GM12875 (cell line): ENCODE results near the gene NR1H2.

Experiments used
- H3K4me3 ChIP-seq: one replicate; pipeline ENCODE4 v1.5.1; 2011; ENCODE audit warnings: low read depth, low read length, control low read depth
- CTCF ChIP-seq: IDR thresholded peaks from 2 replicates; pipeline ENCODE4 v1.5.1; 2011; ENCODE audit warnings: low read depth, mild to moderate bottlenecking, control low read depth, inconsistent platforms, low read length, moderate library complexity, borderline replicate concordance; ENCODE audit not compliant: insufficient read depth

NR1H2 gene

GRCh38 chr19:50362030-50362412 lies 14.2 kb upstream of the NR1H2 start:
- no peak for TF ChIP-seq CTCF
- no peak overlapping the region for H3K4me3 ChIP-seq

GRCh38 chr19:50362656-50363424 lies 13.4 kb upstream of the NR1H2 start:
- TF ChIP-seq CTCF, result no peak
- H3K4me3 ChIP-seq, result no peak overlapping the region

GRCh38 chr19:50365434-50366306 lies 10.6 kb upstream of the NR1H2 start, which contains the start of gene NAPSA:
TSS of gene NAPSA (minus strand) at chr19:50365639. CDS start at chr19:50365621, 18 bp downstream.
- TF ChIP-seq CTCF, result no peak
- H3K4me3 ChIP-seq, result no peak within 1 kb of the TSS

GRCh38 chr19:50368649-50369570 lies 7.3 kb upstream of the NR1H2 start:
- TF ChIP-seq CTCF, result peak; percentile 77
- peak overlapping the region; percentile 55 for H3K4me3 ChIP-seq

- H3K4me3 ChIP-seq, result no peak overlapping the region
- no peak for TF ChIP-seq CTCF
Observed at GRCh38 chr19:50371914-50372475, 4.3 kb upstream of the NR1H2 start.

- peak overlapping the region; percentile 16 for H3K4me3 ChIP-seq
Observed at GRCh38 chr19:50377051-50377461, 799 bp downstream of the NR1H2 start.

More at GRCh38 chr19:50377051-50377461, 799 bp downstream of the NR1H2 start:
- no peak for TF ChIP-seq CTCF
